Measurements from ENCODE around the gene CCDC12. TPM values are rescaled to one million over a fixed set of nuclear protein-coding genes. Genes with fewer than 3 reads are reported as not detected.
A peak's percentile ranks its signal among the peaks of the same experiment; 100 is the strongest.

CCDC12 gene
- total RNA-seq, 1 donor from 2014 or later: 35.6 TPM

DNA sequence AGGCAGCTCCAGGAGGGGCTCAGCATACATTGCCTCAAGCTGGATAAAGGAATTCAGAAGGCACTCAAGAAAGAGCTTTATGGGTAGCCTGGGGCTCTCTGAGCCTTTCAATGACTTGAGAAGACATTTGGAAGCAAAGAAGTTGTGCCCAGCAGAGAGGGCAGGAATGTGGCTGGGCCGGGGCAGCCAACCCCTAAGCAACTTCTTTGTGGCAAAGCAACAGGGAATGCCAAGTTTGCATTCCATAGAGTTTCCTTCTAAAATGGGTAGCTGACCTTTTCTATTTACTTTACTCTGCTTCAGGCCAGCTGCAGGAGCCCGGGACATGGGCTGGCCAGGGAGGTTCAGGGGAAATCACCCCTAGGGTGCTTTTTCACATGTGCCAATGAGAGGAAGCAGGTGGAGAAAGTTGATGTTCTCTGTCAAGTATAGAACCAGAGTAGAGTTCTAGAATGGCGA lies 45.6 kb downstream of the CCDC12 start:
- intact Hi-C loops (cut with DNase I): no loop called here
- peak; percentile 20 for DNase-seq (ENCODE audit: low spot score)

DNA sequence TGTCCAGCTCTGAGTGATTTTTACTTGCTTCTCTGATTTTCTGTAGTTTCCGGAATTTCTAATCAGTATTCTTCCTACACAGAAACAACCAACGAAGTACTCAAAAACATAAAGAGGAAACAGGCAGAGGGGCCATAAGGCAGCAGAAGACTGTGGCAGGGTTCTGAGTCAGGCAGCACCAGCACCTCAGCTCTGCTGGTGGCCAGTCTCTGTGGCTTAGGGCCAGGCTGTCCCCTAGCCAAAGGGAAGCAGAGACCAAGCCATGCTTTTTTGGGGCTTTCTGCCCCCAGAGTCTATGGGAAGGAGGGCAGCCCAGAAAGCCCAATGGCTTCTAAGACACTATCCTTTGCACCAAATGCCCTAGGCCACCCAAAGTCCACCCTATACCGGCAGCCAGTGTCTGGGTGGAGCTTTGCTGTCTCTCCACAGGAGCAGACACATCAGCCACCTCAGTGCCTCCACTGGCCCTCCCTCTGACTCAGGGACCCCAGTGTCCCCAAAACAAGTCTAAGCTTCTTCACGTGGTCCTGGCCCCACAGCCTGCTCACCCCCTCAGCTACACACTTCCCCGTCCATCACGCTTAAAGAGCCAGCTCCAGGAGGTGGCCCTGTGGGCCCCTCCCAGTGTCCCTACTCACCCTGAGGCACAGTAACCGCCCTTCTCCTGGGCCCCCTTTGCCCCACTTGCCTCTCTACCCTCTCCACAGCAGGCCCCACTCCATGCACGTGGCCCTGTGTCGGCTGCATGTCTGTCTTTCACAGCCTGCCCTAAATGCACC lies 46.2 kb downstream of the CCDC12 start:
- peak; percentile 71 for DNase-seq (ENCODE audit: low spot score)
- intact Hi-C loops (cut with DNase I): no loop called here

- DNase-seq (ENCODE audit: low spot score): peak; percentile 86
- intact Hi-C loops (cut with DNase I): loop anchor here (10.0 kb wide), 1 partner anchor 235 kb away; the partner anchor contains the start of gene SETD2
Observed at GRCh38 chr3:46929324-46929723, 47.2 kb downstream of the CCDC12 start.

DNA sequence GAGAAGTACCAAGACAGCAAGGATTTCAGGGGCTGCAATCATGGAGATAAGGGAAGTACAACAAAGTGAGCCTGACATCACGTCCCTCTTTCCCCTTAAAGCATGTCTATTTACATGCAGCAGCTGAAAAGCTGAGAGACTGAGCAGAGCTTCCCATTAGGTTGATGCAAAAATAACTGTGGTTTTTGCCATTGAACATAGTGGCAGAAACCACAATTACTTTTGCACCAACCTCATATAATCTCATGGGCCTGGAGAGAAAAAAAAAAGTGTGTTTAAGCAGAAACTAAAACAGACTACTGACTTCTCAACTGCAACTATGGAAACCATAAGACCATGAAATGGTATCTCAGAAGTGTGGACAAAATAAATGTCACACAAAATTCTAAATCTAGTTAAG lies 48.3 kb downstream of the CCDC12 start:
- no peak for DNase-seq (ENCODE audit: low spot score)
- intact Hi-C loops (cut with DNase I): loop anchor here (10.0 kb wide), 1 partner anchor 237 kb away; the partner anchor contains the start of gene SETD2

GRCh38 chr3:46927718-46928073 lies 48.8 kb downstream of the CCDC12 start:
- DNase-seq (ENCODE audit: low spot score): peak; percentile 33
- intact Hi-C loops (cut with DNase I): loop anchor here (10.0 kb wide), 1 partner anchor 237 kb away; the partner anchor contains the start of gene SETD2

GRCh38 chr3:46926871-46927717 lies 49.5 kb downstream of the CCDC12 start:
- DNase-seq (ENCODE audit: low spot score): peak; percentile 71
- intact Hi-C loops (cut with DNase I): loop anchor here (10.0 kb wide), 1 partner anchor 238 kb away; the partner anchor contains the start of gene SETD2

DNA sequence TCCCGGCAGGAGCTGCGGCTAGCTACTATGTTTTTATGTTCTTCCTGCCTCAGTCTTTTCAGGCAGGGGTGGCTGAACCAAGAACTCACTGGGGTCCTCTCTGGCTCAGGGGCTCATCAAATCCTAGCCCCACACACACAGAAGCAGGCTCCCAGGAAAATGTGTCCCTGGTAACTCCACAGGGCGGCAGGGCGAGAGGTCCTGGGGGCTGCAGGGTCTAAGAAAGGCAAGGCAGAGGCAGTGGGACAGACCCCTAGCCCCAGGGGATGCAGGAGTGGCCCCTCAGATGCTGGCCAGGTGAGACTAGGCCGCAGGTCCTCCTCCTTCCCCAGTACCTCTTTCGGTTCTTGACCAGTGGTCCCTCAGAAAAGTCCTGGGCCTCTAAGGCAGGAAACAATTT lies 50.1 kb downstream of the CCDC12 start:
- peak; percentile 72 for DNase-seq (ENCODE audit: low spot score)
- intact Hi-C loops (cut with DNase I): loop anchor here (10.0 kb wide), 1 partner anchor 238 kb away; the partner anchor contains the start of gene SETD2

DNA sequence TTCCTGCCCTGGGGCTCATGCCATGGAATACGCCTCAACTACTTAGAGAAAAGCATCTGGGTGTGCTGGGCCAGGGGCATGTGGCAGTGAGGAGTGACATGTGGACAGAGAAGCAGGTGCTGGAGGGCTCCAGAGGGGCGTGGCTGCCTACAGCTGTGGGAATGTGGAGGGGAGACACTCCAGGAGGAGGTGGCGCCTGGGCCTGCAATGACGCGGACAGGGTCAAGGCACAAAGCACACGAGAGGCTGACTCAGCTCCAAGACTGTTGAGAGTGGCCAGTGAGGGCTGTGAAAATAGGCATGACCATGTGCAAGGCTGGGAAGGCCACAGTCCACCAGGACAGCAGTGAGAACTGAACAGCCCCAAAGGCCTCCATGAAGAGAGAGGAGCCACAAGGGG lies 50.5 kb downstream of the CCDC12 start:
- peak; percentile 74 for DNase-seq (ENCODE audit: low spot score)
- intact Hi-C loops (cut with DNase I): loop anchor here (10.0 kb wide), 1 partner anchor 239 kb away; the partner anchor contains the start of gene SETD2

DNA sequence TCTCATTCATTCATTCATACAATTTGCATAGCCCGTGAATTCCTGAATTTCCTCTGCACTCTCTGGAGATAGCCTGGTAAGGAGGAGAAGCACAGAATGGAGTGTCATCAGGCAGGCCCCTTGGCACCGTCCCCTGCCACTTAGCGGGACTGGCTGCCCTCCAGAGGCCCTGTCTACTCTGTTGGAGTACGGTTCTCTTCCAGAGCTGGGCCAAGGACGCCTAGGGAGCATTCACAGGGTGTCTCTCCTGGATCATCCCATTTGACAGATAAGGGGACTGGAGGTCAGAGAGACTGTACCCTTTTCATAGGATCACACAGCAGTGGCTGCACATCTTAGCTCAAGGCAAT lies 51.0 kb downstream of the CCDC12 start:
- intact Hi-C loops (cut with DNase I): loop anchor here (10.0 kb wide), 1 partner anchor 239 kb away; the partner anchor contains the start of gene SETD2
- peak; percentile 87 for DNase-seq (ENCODE audit: low spot score)

DNA sequence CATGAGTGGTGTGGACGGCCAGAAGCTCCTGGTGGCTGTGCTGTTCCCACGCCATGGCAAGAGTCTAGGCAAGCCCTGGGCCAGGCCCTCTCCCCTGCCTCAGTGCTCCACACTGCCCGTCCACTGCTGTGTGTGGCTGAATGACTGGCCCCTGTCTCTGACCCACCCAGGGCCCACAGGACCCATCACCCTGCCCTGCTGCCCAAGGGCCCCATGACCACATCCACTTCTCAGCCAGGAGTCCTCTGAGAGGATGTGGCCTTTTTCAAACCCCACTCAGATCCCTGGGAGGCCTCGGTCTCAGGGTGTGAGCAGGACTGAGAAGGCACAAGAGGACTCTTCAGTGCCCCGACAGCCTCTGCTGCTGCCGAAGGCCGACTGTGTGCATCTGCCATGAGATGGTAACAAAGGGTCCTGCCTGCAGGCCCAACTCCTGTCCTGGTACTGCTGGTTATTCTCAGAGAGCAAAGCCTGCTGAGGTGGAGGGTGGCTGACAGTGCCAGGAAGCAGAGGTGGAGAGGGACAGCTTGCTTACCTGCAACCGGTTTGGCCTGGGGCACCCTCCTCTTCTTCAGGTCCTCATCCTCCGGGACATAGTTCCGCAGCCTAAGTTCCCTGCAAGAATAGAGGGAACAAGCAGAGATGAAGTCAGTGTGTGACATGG lies 51.5 kb downstream of the CCDC12 start:
- DNase-seq (ENCODE audit: low spot score): peak; percentile 74
- intact Hi-C loops (cut with DNase I): loop anchor here (10.0 kb wide), 1 partner anchor 240 kb away; the partner anchor contains the start of gene SETD2

DNA sequence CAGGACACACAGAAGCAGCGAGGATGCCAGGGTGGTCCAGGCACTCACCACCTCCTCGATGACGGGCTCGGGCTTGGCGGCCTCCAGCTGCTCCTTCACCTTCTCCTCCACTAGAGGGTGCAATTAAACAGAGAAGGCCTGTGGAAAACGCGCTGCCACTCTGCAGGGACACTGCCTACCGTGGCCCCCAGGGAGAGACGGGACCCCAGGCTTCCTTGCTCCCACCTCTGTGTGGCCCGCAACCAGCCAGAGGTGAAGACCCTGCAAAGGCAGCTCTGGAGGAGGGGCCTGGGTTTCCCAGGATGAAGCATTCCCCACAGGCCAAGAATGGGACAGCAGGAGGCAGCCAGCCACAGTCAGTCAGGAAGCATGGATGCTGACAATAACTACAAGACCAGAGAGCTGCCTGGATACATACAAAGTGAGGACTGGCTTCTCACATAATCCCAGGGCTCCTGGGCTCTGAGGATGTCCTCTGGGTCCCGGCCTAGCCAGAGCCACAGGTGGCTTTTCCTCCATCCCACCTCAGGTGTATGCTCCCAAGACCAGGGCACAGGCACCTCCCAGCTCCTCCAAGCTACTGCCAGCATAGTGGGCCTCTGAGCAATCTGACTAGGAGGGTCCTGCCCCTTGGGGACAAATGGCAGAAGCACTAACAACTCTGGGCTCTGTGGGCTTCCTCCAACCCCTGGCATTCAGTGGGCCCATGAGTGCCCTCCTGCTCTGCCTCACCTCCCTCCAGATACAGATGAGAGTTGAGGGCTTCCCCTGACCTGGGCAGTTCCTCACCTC lies 52.8 kb downstream of the CCDC12 start:
- peak; percentile 77 for DNase-seq (ENCODE audit: low spot score)
- intact Hi-C loops (cut with DNase I): loop anchor here (1.0 to 10.0 kb wide), 2 partner anchors 75 to 241 kb away; partner anchors contain the start of gene SETD2

DNA sequence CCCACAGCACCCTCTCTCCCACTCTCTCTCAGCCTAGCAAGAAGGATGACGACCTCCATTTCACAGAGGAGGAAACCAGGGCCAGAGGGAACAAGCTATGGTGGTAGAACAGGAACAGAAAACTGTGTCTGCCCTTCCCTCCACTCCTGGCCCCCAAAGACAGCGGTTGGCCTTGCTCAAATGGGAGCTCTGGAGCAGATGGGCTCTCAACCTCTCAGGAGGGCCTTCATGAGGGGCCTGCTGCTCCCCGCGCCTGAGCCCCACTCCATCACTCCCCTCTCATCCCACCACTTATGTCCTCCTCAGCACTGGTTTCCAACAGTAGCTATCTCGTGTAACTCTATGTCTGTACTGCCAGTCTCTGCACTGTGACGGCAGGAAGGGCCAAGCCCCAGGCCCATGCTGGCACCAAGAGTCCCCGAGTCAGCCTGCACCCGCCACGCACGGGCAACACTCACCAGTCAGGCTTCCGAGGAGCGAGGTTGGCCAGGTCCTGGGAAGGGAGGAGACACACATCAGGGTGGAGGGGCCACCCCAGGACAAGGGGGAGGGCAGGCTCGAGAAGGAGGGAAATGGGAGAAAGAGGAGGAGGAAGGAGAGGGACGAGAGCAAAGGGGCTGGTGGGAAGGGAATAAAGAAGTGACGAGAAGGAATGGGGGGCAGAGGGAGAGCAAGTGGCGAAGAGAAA lies 53.5 kb downstream of the CCDC12 start:
- DNase-seq (ENCODE audit: low spot score): peak; percentile 66
- intact Hi-C loops (cut with DNase I): loop anchor here (1.0 to 10.0 kb wide), 2 partner anchors 75 to 242 kb away; partner anchors contain the start of gene SETD2

DNA sequence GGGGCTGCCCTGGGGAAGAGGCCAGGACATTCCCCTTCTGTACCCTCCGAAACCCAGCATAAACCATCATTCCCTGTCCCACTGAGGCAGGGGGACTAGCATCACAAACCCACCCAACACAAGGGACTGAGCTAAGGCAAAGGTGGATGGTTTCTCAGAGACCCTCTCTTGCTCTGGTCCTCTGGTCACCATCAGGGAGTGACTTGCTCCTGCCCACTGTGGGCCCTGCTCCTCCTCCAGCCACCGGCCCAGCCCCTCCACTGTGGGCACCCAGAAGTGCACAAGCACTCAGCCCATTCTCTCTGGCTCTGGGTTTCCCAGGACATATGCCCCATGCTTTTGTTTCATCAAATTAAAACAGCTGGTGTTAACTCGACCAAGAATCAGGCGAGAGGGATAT lies 54.1 kb downstream of the CCDC12 start:
- intact Hi-C loops (cut with DNase I): loop anchor here (10.0 kb wide), 1 partner anchor 242 kb away; the partner anchor contains the start of gene SETD2
- peak; percentile 24 for DNase-seq (ENCODE audit: low spot score)

DNA sequence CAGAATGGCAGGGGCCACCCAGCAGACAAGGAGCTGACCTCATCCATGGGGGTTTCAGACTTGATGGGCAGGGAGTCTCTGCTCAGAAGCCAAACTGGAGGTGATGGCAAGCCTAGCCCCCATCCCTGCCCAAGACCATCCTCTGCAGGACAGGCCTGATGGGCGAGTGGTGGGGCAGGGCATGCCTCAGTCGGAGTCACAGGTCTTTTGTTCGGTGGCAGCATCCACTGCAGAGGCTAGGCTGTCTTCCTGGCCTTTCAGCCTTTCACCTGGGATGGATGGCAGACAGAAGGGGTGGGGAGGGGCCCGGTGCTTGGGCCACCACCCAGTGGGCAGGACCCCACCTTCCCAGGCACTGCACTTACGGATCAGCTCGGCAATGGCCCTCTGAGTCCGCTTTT lies 54.7 kb downstream of the CCDC12 start:
- peak; percentile 49 for DNase-seq (ENCODE audit: low spot score)
- intact Hi-C loops (cut with DNase I): loop anchor here (10.0 kb wide), 1 partner anchor 243 kb away; the partner anchor contains the start of gene SETD2

GRCh38 chr3:46921041-46921440 lies 55.5 kb downstream of the CCDC12 start:
- intact Hi-C loops (cut with DNase I): loop anchor here (10.0 kb wide), 1 partner anchor 244 kb away; the partner anchor contains the start of gene SETD2
- DNase-seq (ENCODE audit: low spot score): peak; percentile 64

DNA sequence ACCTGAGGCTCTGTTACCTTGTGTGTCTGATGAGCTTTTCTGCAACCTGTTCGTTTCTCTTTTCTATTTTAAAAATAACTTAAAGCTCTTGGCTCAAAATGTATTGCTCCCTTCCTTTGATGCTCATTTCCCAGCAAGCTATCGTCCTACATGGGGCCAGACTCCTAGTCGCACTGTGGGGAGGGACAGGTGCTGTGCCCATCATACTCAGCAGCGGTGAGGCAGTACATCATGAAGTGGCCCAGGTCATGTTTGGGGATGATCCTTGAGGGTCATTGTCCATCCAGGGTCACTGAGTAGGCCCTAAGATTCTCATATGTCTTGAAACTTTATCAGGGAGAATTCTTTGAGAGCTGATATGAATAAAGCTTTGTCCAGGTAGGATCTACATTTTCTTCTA lies 57.9 kb downstream of the CCDC12 start:
- intact Hi-C loops (cut with DNase I): no loop called here
- DNase-seq (ENCODE audit: low spot score): no peak

GRCh38 chr3:46918202-46918601 lies 58.3 kb downstream of the CCDC12 start:
- intact Hi-C loops (cut with DNase I): no loop called here
- DNase-seq (ENCODE audit: low spot score): no peak

- DNase-seq (ENCODE audit: low spot score): peak; percentile 62
- intact Hi-C loops (cut with DNase I): no loop called here
Observed at GRCh38 chr3:46917257-46917656, 59.3 kb downstream of the CCDC12 start.
